NOMO-1 (cell line): ENCODE results near the gene CHMP4B.

ENCODE experiments used
- DNase-seq, 2 experiments: peaks; one replicate each; lab custom pipeline; 2025; ENCODE audit not compliant: unreplicated experiment in 2 of 2; lab: John Stamatoyannopoulos, UW

Gene CHMP4B

GRCh38 chr20:33889312-33889711 lies 78.2 kb downstream of the CHMP4B start:
- no peak for DNase-seq

- DNase-seq: no peak
Measured at GRCh38 chr20:33890557-33890956, 79.4 kb downstream of the CHMP4B start.

- DNase-seq: no peak
Measured at GRCh38 chr20:33893314-33893713, 82.2 kb downstream of the CHMP4B start.

- no peak for DNase-seq
Measured at GRCh38 chr20:33894798-33895197, 83.7 kb downstream of the CHMP4B start.

- DNase-seq: no peak
Measured at GRCh38 chr20:33896509-33896908, 85.4 kb downstream of the CHMP4B start.

- no peak for DNase-seq
Measured at GRCh38 chr20:33897313-33897912, 86.3 kb downstream of the CHMP4B start.

GRCh38 chr20:33899106-33899505 lies 88.0 kb downstream of the CHMP4B start:
- DNase-seq: no peak

- DNase-seq: no peak
Measured at GRCh38 chr20:33900521-33901131, 89.5 kb downstream of the CHMP4B start.

GRCh38 chr20:33901132-33901523 lies 90.0 kb downstream of the CHMP4B start:
- no peak for DNase-seq

- DNase-seq: no peak
Measured at GRCh38 chr20:33902011-33902410, 90.9 kb downstream of the CHMP4B start.
